RPMI7951 (cell line): Measurements from ENCODE around the gene TAS2R13. TPM values are rescaled to one million over a fixed set of nuclear protein-coding genes. Genes with fewer than 3 reads are reported as not detected.

ENCODE experiments used
- DNase-seq: peaks from one replicate; pipeline ENCODE4 v3.0.0-alpha.2; 2012; ENCODE audit warnings: low read depth
- total RNA-seq: library from RNA; depleted of rRNA; stranded (reverse); fragments of >200 nt; shearing (Covaris generic); gene quantifications from 2 replicates; pipeline ENCODE4 v1.2.3, GENCODE V29; 2014; rRNA removed

TAS2R13 gene
- total RNA-seq, 1 experiment from 2014 or later = 0.48 TPM

DNA sequence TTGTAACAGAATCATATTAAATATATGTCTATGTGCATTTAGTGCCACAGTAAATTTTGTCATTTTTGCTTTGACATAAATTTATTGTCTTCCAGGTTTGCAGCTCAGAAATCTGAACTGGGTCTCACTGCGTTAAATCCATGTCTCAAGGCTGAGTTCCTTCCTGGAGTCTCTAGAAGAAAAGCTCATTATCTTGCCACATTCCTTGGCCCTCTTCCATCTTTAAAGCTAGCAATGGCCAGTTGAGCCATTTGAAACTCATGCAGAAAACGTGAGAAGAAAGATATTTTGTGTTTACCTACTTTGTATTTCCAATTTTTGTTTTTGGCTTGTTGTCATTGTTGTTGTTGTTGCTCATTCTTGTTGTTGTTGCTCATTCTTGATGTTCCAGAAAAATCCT lies 36.0 kb downstream of the TAS2R13 start:
- DNase-seq = peak; percentile 22

GRCh38 chr12:10867381-10867780 lies 42.0 kb downstream of the TAS2R13 start:
- DNase-seq = no peak

- no peak for DNase-seq
Measured at GRCh38 chr12:10863512-10864218, 45.7 kb downstream of the TAS2R13 start.

- DNase-seq = peak; percentile 35
Measured at GRCh38 chr12:10861366-10861765, 48.0 kb downstream of the TAS2R13 start.

Other genes with a start within 250 kb of the TAS2R13 start
- 0.68 and 0.84 TPM in 2 replicates for gene STYK1, start 235.5 kb downstream of the TAS2R13 start, total RNA-seq
- gene YBX3, start 186.2 kb downstream of the TAS2R13 start, total RNA-seq = 36.4 and 44.9 TPM in 2 replicates
- not detected in 2 replicates for gene TAS2R7, start 106.9 kb downstream of the TAS2R13 start, total RNA-seq
- gene TAS2R8, start 102.3 kb downstream of the TAS2R13 start, total RNA-seq = 0.20 TPM in 1 of 2 replicates, not detected in the other
- gene TAS2R9, start 99.4 kb downstream of the TAS2R13 start, total RNA-seq = not detected in 2 replicates
- gene TAS2R10, start 83.2 kb downstream of the TAS2R13 start, total RNA-seq = 0.60 and 0.68 TPM in 2 replicates
- 1.3 and 2.2 TPM in 2 replicates for gene PRR4, start 60.1 kb downstream of the TAS2R13 start, total RNA-seq
- 3.5 and 10.7 TPM in 2 replicates for gene PRH1, start 25.3 kb downstream of the TAS2R13 start, total RNA-seq
- not detected in 2 replicates for gene PRH2, start 19.7 kb upstream of the TAS2R13 start, total RNA-seq
- 0.98 and 1.9 TPM in 2 replicates for gene TAS2R14, start 29.7 kb upstream of the TAS2R13 start, total RNA-seq
- 0.20 and 0.24 TPM in 2 replicates for gene TAS2R50, start 77.3 kb upstream of the TAS2R13 start, total RNA-seq
- gene TAS2R20, start 88.7 kb upstream of the TAS2R13 start, total RNA-seq = 0.24 and 0.68 TPM in 2 replicates
- gene TAS2R19, start 113.1 kb upstream of the TAS2R13 start, total RNA-seq = 0.24 TPM in 1 of 2 replicates, not detected in the other
- 1.1 and 1.2 TPM in 2 replicates for gene TAS2R31, start 121.8 kb upstream of the TAS2R13 start, total RNA-seq
- gene TAS2R46, start 152.7 kb upstream of the TAS2R13 start, total RNA-seq = not detected in 2 replicates
- gene TAS2R43, start 182.8 kb upstream of the TAS2R13 start, total RNA-seq = 0.36 and 0.39 TPM in 2 replicates
- 0.60 and 0.98 TPM in 2 replicates for gene TAS2R30, start 225.1 kb upstream of the TAS2R13 start, total RNA-seq